ENCODE results near the gene STK10. TPM values are rescaled to one million over a fixed set of nuclear protein-coding genes. Genes with fewer than 3 reads are reported as not detected.

STK10 gene
- polyA plus RNA-seq, 1 donor (not counting 4 experiments of a cell fraction or from before 2014, with no cell fraction given), result 19.8 TPM

- no peak overlapping the region for H3K4me2 ChIP-seq (ENCODE audit: control insufficient read depth, extremely low read depth, insufficient read depth, low read depth, low read length)
- H3K79me2 ChIP-seq (ENCODE audit: control insufficient read depth, insufficient read depth, low read length), result peaks cover 70% of the 10 kb centered on the region
- no peaks in the 10 kb centered on the region for H3K27me3 ChIP-seq (ENCODE audit: control insufficient read depth, extremely low read depth, insufficient read depth, low read length)
- peaks cover 7% of the 10 kb centered on the region for H3K9me1 ChIP-seq (ENCODE audit: control insufficient read depth, extremely low read depth, insufficient read depth, low read length)
- dilution Hi-C loops (cut with MboI; ENCODE audit: extremely low pct_ligation_motif_present, low sequenced_read_pairs), result no loop called here
- TF ChIP-seq EZH2 (IDR thresholded peaks at IDR 0.05; ENCODE audit: low read length) (no peak), CTCF (optimal IDR thresholded peaks at IDR 0.05 in 1 of 3, IDR thresholded peaks at IDR 0.05 in 1 of 3, conservative IDR thresholded peaks at IDR 0.05 in 1 of 3; ENCODE audit: extremely low read depth in 1 of 3, insufficient read depth in 2 of 3, low read length in 3 of 3) (no peak)
- no peak for DNase-seq (ENCODE audit: low read depth, low spot score)
- peaks cover 26% of the 10 kb centered on the region for H4K20me1 ChIP-seq (ENCODE audit: control insufficient read depth, extremely low read depth, insufficient read depth, low read length)
- H3K4me3 ChIP-seq (ENCODE audit: control insufficient read depth in 2 of 3, extremely low read depth in 1 of 3, insufficient read depth in 2 of 3, low read depth in 1 of 3, low read length in 3 of 3), result no peak overlapping the region
- no peak overlapping the region for H2AFZ ChIP-seq (ENCODE audit: control insufficient read depth, low read length)
- no peak overlapping the region for H3K9ac ChIP-seq (ENCODE audit: control insufficient read depth, extremely low read depth, insufficient read depth, low read length)
- peaks cover 7 to 9% of the 10 kb centered on the region in 2 experiments for H3K36me3 ChIP-seq (ENCODE audit: control insufficient read depth in 2 of 2, extremely low read depth in 1 of 2, insufficient read depth in 2 of 2, low read length in 2 of 2)
- no peak for FAIRE-seq
- no peak overlapping the region for H3K27ac ChIP-seq (ENCODE audit: control insufficient read depth, insufficient read depth, low read length)
- peaks cover 16% of the 10 kb centered on the region for H3K4me1 ChIP-seq (ENCODE audit: control insufficient read depth, extremely low read depth, insufficient read depth, low read length)
- no peaks in the 10 kb centered on the region for H3K9me3 ChIP-seq (ENCODE audit: control insufficient read depth, low read depth, low read length)
These were observed 19.7 kb downstream of the STK10 start for GRCh38 chr5:172168311-172168710.

GRCh38 chr5:172167895-172168294 lies 20.1 kb downstream of the STK10 start:
- Histone ChIP-seq H3K4me1 (ENCODE audit: control insufficient read depth, extremely low read depth, insufficient read depth, low read length) (peaks cover 12% of the 10 kb centered on the region), H3K9ac (ENCODE audit: control insufficient read depth, extremely low read depth, insufficient read depth, low read length) (no peak overlapping the region), H3K9me3 (ENCODE audit: control insufficient read depth, low read depth, low read length) (no peaks in the 10 kb centered on the region), H3K4me3 (ENCODE audit: control insufficient read depth in 2 of 3, extremely low read depth in 1 of 3, insufficient read depth in 2 of 3, low read depth in 1 of 3, low read length in 3 of 3) (no peak overlapping the region), H3K79me2 (ENCODE audit: control insufficient read depth, insufficient read depth, low read length) (peaks cover 70% of the 10 kb centered on the region), H3K4me2 (ENCODE audit: control insufficient read depth, extremely low read depth, insufficient read depth, low read depth, low read length) (no peak overlapping the region), H3K9me1 (ENCODE audit: control insufficient read depth, extremely low read depth, insufficient read depth, low read length) (peaks cover 7% of the 10 kb centered on the region), H3K27me3 (ENCODE audit: control insufficient read depth, extremely low read depth, insufficient read depth, low read length) (no peaks in the 10 kb centered on the region), H4K20me1 (ENCODE audit: control insufficient read depth, extremely low read depth, insufficient read depth, low read length) (peaks cover 25% of the 10 kb centered on the region), H3K27ac (ENCODE audit: control insufficient read depth, insufficient read depth, low read length) (no peak overlapping the region), H3K36me3 (ENCODE audit: control insufficient read depth in 2 of 2, extremely low read depth in 1 of 2, insufficient read depth in 2 of 2, low read length in 2 of 2) (peaks cover 7 to 9% of the 10 kb centered on the region in 2 experiments), H2AFZ (ENCODE audit: control insufficient read depth, low read length) (no peak overlapping the region)
- DNase-seq (ENCODE audit: low read depth, low spot score) (no peak), FAIRE-seq (no peak)
- dilution Hi-C loops (cut with MboI; ENCODE audit: extremely low pct_ligation_motif_present, low sequenced_read_pairs), result no loop called here
- TF ChIP-seq EZH2 (IDR thresholded peaks at IDR 0.05; ENCODE audit: low read length) (no peak), CTCF (optimal IDR thresholded peaks at IDR 0.05 in 1 of 3, IDR thresholded peaks at IDR 0.05 in 1 of 3, conservative IDR thresholded peaks at IDR 0.05 in 1 of 3; ENCODE audit: extremely low read depth in 1 of 3, insufficient read depth in 2 of 3, low read length in 3 of 3) (no peak)
